HepG2 (cell line): ENCODE measurements around the gene EMILIN3. TPM values are rescaled to one million over a fixed set of nuclear protein-coding genes. Genes with fewer than 3 reads are reported as not detected.

Experiments used
- EZH2 ChIP-seq: conservative IDR thresholded peaks from 2 replicates; pipeline ENCODE4 v1.6.1; 2012; ENCODE audit warnings: mild to moderate bottlenecking, low read depth, low read length, moderate library complexity
- GZF1 ChIP-seq: sonication (generic); formaldehyde crosslinking; IDR thresholded peaks from 2 replicates; pipeline ENCODE4 v1.5.1; 2020; ENCODE audit warnings: mild to moderate bottlenecking, missing genetic modification reagents
- IKZF1 ChIP-seq: fragments of 450-650 bp; IDR thresholded peaks from 2 replicates; pipeline ENCODE4 v1.7.1; 2016
- KDM5A ChIP-seq: fragments of 200-600 bp; sonication (generic); IDR thresholded peaks from 2 replicates; pipeline ENCODE4 v1.7.0; 2018; ENCODE audit warnings: antibody characterized with exemption, mild to moderate bottlenecking, low read length, borderline replicate concordance
- MED13 ChIP-seq: sonication (generic); formaldehyde crosslinking; IDR thresholded peaks from 2 replicates; pipeline ENCODE4 v1.5.0; 2020; ENCODE audit warnings: missing genetic modification reagents
- NFATC3 ChIP-seq: sonication (generic); formaldehyde crosslinking; IDR thresholded peaks from 2 replicates; pipeline ENCODE4 v1.5.1; 2020; ENCODE audit warnings: mild to moderate bottlenecking, missing genetic modification reagents
- NFYC ChIP-seq: IDR thresholded peaks from 2 replicates; pipeline ENCODE4 v1.6.1; 2016; ENCODE audit warnings: missing genetic modification reagents, missing compliant biosample characterization
- PHF21A ChIP-seq: sonication (generic); formaldehyde crosslinking; IDR thresholded peaks from 2 replicates; pipeline ENCODE4 v1.5.0; 2020; ENCODE audit warnings: mild to moderate bottlenecking, missing genetic modification reagents
- SNRNP70 ChIP-seq: fragments of 200-400 bp; formaldehyde crosslinking; IDR thresholded peaks from 2 replicates; pipeline ENCODE4 v1.6.1; 2017; ENCODE audit warnings: mild to moderate bottlenecking, low read depth, low read length, moderate library complexity
- SRSF1 ChIP-seq: fragments of 200-400 bp; formaldehyde crosslinking; optimal IDR thresholded peaks from 2 replicates; pipeline ENCODE3; 2017; ENCODE audit warnings: mild to moderate bottlenecking, low read depth, low read length, moderate library complexity
- TGIF2 ChIP-seq: IDR thresholded peaks from 2 replicates; pipeline ENCODE4 v1.6.1; 2016; ENCODE audit warnings: control low read depth, missing compliant biosample characterization
- U2AF1 ChIP-seq: fragments of 200-400 bp; formaldehyde crosslinking; optimal IDR thresholded peaks from 2 replicates; pipeline ENCODE3; 2017; ENCODE audit warnings: mild to moderate bottlenecking, low read depth, low read length
- ZMYM3 ChIP-seq: sonication (generic); formaldehyde crosslinking; IDR thresholded peaks from 2 replicates; pipeline ENCODE4 v1.5.1; 2020; ENCODE audit warnings: mild to moderate bottlenecking, missing genetic modification reagents
- ZNF143 ChIP-seq: sonication (generic); formaldehyde crosslinking; IDR thresholded peaks from 2 replicates; pipeline ENCODE4 v1.4.0; 2020; ENCODE audit warnings: missing genetic modification reagents
- ZNF563 ChIP-seq: sonication (generic); formaldehyde crosslinking; IDR thresholded peaks from 2 replicates; pipeline ENCODE4 v1.8.0; 2022; ENCODE audit warnings: mild to moderate bottlenecking, moderate library complexity, missing genetic modification reagents
- ZNF747 ChIP-seq: sonication (generic); formaldehyde crosslinking; IDR thresholded peaks from 2 replicates; pipeline ENCODE4 v1.8.1; 2023; ENCODE audit warnings: missing genetic modification reagents, mild to moderate bottlenecking, borderline replicate concordance
- ZZZ3 ChIP-seq: sonication (generic); formaldehyde crosslinking; IDR thresholded peaks from 2 replicates; pipeline ENCODE4 v1.4.0; 2020; ENCODE audit warnings: missing genetic modification reagents, mild to moderate bottlenecking, borderline replicate concordance
- polyA plus RNA-seq, 8 experiments: library from polyadenylated mRNA; depleted of rRNA in 3 of 8; stranded (reverse) in 7 of 8; unstranded in 1 of 8; fragments of >200 nt; fragmentation: Illumina TruSeq in 4 of 8; extraction: Trizol in 4 of 8; gene quantifications; 2 replicates each; pipeline versions ENCODE4 v1.2.1 to v1.2.3, GENCODE V29; 2011 to 2016; ENCODE audit warnings: low read depth in 4 of 8, missing spikeins in 1 of 8, mixed read lengths in 1 of 8; ENCODE audit not compliant: insufficient read depth in 1 of 8
- total RNA-seq, 5 experiments: library from RNA; depleted of rRNA; stranded (reverse); fragments of >200 nt; fragmentation: Illumina TruSeq; extraction: Trizol; gene quantifications; 2 replicates each; pipeline ENCODE4 v1.2.3, GENCODE V29; 2016; ENCODE audit warnings: low read depth in 1 of 5
- TF ChIP-seq, protein P1 (sequence below): sonication (generic); formaldehyde crosslinking; IDR thresholded peaks from 2 replicates; pipeline ENCODE4 v1.8.1; 2023; ENCODE audit warnings: missing genetic modification reagents, mild to moderate bottlenecking, borderline replicate concordance
- TF ChIP-seq, protein P2 (sequence below): sonication (generic); formaldehyde crosslinking; IDR thresholded peaks from 2 replicates; pipeline ENCODE4 v1.8.0; 2022; ENCODE audit warnings: low read depth, missing genetic modification reagents
- TF ChIP-seq, protein P3 (sequence below): sonication (generic); formaldehyde crosslinking; IDR thresholded peaks from 2 replicates; pipeline ENCODE4 v1.8.0; 2022; ENCODE audit warnings: missing genetic modification reagents, mild to moderate bottlenecking, inconsistent platforms, borderline replicate concordance
- TF ChIP-seq, protein P4 (sequence below): sonication (generic); formaldehyde crosslinking; conservative IDR thresholded peaks from 2 replicates; pipeline ENCODE4 v1.4.0; 2020; ENCODE audit warnings: missing genetic modification reagents
- TF ChIP-seq, protein P5 (sequence below): sonication (generic); formaldehyde crosslinking; IDR thresholded peaks from 2 replicates; pipeline ENCODE4 v1.5.0; 2020; ENCODE audit warnings: mild to moderate bottlenecking, missing genetic modification reagents, borderline replicate concordance

The EMILIN3 gene
- total and polyA plus RNA-seq, 2 of the 13 experiments (the other 11 are each of a cell fraction or from before 2014, with no cell fraction given) = 0.25 to 0.29 TPM

DNA sequence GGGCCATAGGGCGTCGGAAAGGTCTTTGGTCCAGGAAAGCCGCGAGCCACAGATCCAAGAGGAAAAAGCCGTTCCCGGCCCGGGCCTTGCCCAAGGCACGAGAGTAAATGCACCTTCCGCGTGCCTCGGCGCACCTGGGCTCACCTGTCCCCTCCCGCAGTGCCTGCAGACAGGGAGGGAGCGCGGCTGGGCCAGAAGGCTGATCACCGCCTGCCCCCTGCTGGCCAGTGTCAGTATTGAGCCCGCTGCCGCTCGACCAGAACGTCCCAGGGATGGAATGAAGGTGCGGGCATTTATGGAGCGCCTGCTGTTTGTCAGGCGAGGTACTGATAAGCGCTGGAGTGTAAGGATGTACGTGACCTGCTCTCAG is 26.7 kb downstream of the EMILIN3 start (continued):
- TF ChIP-seq, protein P1, sequence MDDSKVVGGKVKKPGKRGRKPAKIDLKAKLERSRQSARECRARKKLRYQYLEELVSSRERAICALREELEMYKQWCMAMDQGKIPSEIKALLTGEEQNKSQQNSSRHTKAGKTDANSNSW = no peak
- TF ChIP-seq, protein P2, sequence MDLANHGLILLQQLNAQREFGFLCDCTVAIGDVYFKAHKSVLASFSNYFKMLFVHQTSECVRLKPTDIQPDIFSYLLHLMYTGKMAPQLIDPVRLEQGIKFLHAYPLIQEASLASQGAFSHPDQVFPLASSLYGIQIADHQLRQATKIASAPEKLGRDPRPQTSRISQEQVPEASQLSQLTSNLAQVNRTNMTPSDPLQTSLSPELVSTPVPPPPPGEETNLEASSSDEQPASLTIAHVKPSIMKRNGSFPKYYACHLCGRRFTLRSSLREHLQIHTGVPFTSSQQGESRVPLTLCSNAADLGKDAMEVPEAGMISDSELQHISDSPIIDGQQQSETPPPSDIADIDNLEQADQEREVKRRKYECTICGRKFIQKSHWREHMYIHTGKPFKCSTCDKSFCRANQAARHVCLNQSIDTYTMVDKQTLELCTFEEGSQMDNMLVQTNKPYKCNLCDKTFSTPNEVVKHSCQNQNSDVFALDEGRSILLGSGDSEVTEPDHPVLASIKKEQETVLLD (CRISPR knock-in tag) = no peak
- TF ChIP-seq, protein P3, sequence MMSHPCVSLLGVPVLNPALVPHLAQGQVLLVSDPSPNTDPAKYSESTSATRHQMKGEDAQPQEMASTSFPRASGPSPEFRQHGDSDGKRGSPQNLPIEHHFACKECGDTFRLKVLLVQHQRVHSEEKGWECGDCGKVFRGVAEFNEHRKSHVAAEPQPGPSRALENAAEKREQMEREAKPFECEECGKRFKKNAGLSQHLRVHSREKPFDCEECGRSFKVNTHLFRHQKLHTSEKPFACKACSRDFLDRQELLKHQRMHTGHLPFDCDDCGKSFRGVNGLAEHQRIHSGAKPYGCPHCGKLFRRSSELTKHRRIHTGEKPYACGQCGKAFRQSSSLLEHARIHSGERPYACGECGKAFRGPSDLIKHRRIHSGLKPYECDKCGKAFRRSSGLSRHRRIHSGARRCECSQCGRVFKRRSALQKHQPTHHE (CRISPR knock-in tag) = no peak
- TF ChIP-seq PHF21A (CRISPR knock-in tag) (peak; percentile 71; the same call in 1 of the 2 replicates), ZMYM3 (CRISPR knock-in tag) (peak; percentile 99), GZF1 (no peak), ZNF563 (peak; percentile 77; the same call in 1 of the 2 replicates), SNRNP70 (no peak), KDM5A (no peak), SRSF1 (no peak), ZZZ3 (CRISPR knock-in tag) (no peak), NFATC3 (CRISPR knock-in tag) (peak; percentile 17; the same call in 1 of the 2 replicates), EZH2 (no peak), ZNF143 (CRISPR knock-in tag) (no peak), U2AF1 (peak; percentile 90), NFYC (CRISPR knock-in tag) (no peak), ZNF747 (no peak), IKZF1 (no peak), MED13 (CRISPR knock-in tag) (no peak), TGIF2 (peak; percentile 55; the same call in 1 of the 2 replicates)
- TF ChIP-seq, protein P4, sequence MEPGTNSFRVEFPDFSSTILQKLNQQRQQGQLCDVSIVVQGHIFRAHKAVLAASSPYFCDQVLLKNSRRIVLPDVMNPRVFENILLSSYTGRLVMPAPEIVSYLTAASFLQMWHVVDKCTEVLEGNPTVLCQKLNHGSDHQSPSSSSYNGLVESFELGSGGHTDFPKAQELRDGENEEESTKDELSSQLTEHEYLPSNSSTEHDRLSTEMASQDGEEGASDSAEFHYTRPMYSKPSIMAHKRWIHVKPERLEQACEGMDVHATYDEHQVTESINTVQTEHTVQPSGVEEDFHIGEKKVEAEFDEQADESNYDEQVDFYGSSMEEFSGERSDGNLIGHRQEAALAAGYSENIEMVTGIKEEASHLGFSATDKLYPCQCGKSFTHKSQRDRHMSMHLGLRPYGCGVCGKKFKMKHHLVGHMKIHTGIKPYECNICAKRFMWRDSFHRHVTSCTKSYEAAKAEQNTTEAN (CRISPR knock-in tag) = no peak; the same call in 1 of the 2 replicates
- TF ChIP-seq, protein P5, sequence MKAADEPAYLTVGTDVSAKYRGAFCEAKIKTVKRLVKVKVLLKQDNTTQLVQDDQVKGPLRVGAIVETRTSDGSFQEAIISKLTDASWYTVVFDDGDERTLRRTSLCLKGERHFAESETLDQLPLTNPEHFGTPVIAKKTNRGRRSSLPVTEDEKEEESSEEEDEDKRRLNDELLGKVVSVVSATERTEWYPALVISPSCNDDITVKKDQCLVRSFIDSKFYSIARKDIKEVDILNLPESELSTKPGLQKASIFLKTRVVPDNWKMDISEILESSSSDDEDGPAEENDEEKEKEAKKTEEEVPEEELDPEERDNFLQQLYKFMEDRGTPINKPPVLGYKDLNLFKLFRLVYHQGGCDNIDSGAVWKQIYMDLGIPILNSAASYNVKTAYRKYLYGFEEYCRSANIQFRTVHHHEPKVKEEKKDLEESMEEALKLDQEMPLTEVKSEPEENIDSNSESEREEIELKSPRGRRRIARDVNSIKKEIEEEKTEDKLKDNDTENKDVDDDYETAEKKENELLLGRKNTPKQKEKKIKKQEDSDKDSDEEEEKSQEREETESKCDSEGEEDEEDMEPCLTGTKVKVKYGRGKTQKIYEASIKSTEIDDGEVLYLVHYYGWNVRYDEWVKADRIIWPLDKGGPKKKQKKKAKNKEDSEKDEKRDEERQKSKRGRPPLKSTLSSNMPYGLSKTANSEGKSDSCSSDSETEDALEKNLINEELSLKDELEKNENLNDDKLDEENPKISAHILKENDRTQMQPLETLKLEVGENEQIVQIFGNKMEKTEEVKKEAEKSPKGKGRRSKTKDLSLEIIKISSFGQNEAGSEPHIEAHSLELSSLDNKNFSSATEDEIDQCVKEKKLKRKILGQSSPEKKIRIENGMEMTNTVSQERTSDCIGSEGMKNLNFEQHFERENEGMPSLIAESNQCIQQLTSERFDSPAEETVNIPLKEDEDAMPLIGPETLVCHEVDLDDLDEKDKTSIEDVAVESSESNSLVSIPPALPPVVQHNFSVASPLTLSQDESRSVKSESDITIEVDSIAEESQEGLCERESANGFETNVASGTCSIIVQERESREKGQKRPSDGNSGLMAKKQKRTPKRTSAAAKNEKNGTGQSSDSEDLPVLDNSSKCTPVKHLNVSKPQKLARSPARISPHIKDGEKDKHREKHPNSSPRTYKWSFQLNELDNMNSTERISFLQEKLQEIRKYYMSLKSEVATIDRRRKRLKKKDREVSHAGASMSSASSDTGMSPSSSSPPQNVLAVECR (CRISPR knock-in tag) = no peak; the same call in 1 of the 2 replicates
